ENCODE data around the gene FGR.
"Not testable (repeated sequence)": the region's sequence is repeated elsewhere in the genome, so short reads cannot be mapped to it uniquely, and the experiment has no call there.

The FGR gene

GRCh38 chr1:27632387-27633297 is 2.3 kb downstream of the FGR start:
- POLR2A ChIA-PET: interaction anchor here (0.7 to 2.5 kb wide), 5 partner anchors 10 to 204 kb away, joined by 3 to 10 read pairs (median 4); no protein-coding TSS in a partner anchor
- Histone ChIP-seq H3K27ac (ENCODE audit: insufficient read depth in 1 of 2, low read depth in 1 of 2, low read length in 2 of 2, poor library complexity in 1 of 2, severe bottlenecking in 2 of 2) (no peak overlapping the region), H3K4me3 (ENCODE audit: control insufficient read depth in 1 of 7, extremely low read depth in 1 of 7, insufficient read depth in 4 of 7, low read depth in 2 of 7, low read length in 6 of 7) (peak overlapping the region in 4 of 7 experiments; percentile 31 to 80 (median 78))

GRCh38 chr1:27630859-27631491 is 4.0 kb downstream of the FGR start:
- POLR2A ChIA-PET: interaction anchor here (2.5 kb wide), 1 partner anchor 13 kb away, joined by 10 read pairs; no protein-coding TSS in a partner anchor
- no peak for DNase-seq
- 42% methylated on average over 2 of the region's 5 CpGs for WGBS (ENCODE audit: insufficient coverage)
- Histone ChIP-seq H3K4me1 (ENCODE audit: control extremely low read depth in 1 of 4, control insufficient read depth in 4 of 4, insufficient read depth in 4 of 4, low read length in 3 of 4) (peaks cover 23 to 90% (median 74%) of the 10 kb centered on the region in 4 experiments), H3K9me3 (ENCODE audit: control extremely low read depth in 1 of 5, control insufficient read depth in 4 of 5, insufficient read depth in 2 of 5, low read depth in 1 of 5, low read length in 4 of 5) (no peaks in the 10 kb centered on the region), H3K36me3 (ENCODE audit: control insufficient read depth in 4 of 4, insufficient read depth in 4 of 4, low read length in 3 of 4) (no peaks in the 10 kb centered on the region), H3K4me3 (ENCODE audit: control insufficient read depth in 1 of 7, extremely low read depth in 1 of 7, insufficient read depth in 4 of 7, low read depth in 2 of 7, low read length in 6 of 7) (peak overlapping the region in 2 of 7 experiments; percentile 49), H3K27ac (ENCODE audit: insufficient read depth in 1 of 2, low read depth in 1 of 2, low read length in 2 of 2, poor library complexity in 1 of 2, severe bottlenecking in 2 of 2) (peak overlapping the region in 1 of 2 experiments; percentile 53), H3K27me3 (replicated peaks in 2 of 5; ENCODE audit: control insufficient read depth in 4 of 5, insufficient read depth in 5 of 5, low read length in 4 of 5) (no peaks in the 10 kb centered on the region)
- CTCF ChIA-PET: interaction anchor here (0.6 to 22.9 kb wide), 8 partner anchors 10 to 78 kb away, joined by 3 to 297 read pairs (median 4); partner anchors contain the start of gene AHDC1

More at GRCh38 chr1:27632387-27633297, 2.3 kb downstream of the FGR start:
- CTCF ChIA-PET: interaction anchor here (1.6 to 22.9 kb wide), 5 partner anchors 16 to 31 kb away, joined by 3 to 297 read pairs (median 6); partner anchors contain the start of gene AHDC1
- DNase-seq: peak; percentile 46 to 86 (median 79)
- H3K27me3 ChIP-seq (replicated peaks in 2 of 5; ENCODE audit: control insufficient read depth in 4 of 5, insufficient read depth in 5 of 5, low read length in 4 of 5): no peaks in the 10 kb centered on the region
- 21% methylated on average over 8 of the region's 14 CpGs for WGBS (ENCODE audit: insufficient coverage)
- peaks cover 23 to 84% (median 78%) of the 10 kb centered on the region in 4 experiments for H3K4me1 ChIP-seq (ENCODE audit: control extremely low read depth in 1 of 4, control insufficient read depth in 4 of 4, insufficient read depth in 4 of 4, low read length in 3 of 4)
- H3K9me3 ChIP-seq (ENCODE audit: control extremely low read depth in 1 of 5, control insufficient read depth in 4 of 5, insufficient read depth in 2 of 5, low read depth in 1 of 5, low read length in 4 of 5): no peaks in the 10 kb centered on the region
- no peaks in the 10 kb centered on the region for H3K36me3 ChIP-seq (ENCODE audit: control insufficient read depth in 4 of 4, insufficient read depth in 4 of 4, low read length in 3 of 4)

- H3K9me3 ChIP-seq (ENCODE audit: control extremely low read depth in 1 of 5, control insufficient read depth in 4 of 5, insufficient read depth in 2 of 5, low read depth in 1 of 5, low read length in 4 of 5): no peaks in the 10 kb centered on the region
- no peak overlapping the region for H3K4me3 ChIP-seq (ENCODE audit: control insufficient read depth in 1 of 7, extremely low read depth in 1 of 7, insufficient read depth in 4 of 7, low read depth in 2 of 7, low read length in 6 of 7)
- no peaks in the 10 kb centered on the region for H3K36me3 ChIP-seq (ENCODE audit: control insufficient read depth in 4 of 4, insufficient read depth in 4 of 4, low read length in 3 of 4)
- H3K4me1 ChIP-seq (ENCODE audit: control extremely low read depth in 1 of 4, control insufficient read depth in 4 of 4, insufficient read depth in 4 of 4, low read length in 3 of 4): peaks cover 36 to 91% (median 75%) of the 10 kb centered on the region in 4 experiments
- 100% methylated on average over 1 of the region's 3 CpGs for WGBS (ENCODE audit: insufficient coverage)
- DNase-seq: no peak
- CTCF ChIA-PET: interaction anchor here (0.8 to 22.9 kb wide), 5 partner anchors 16 to 263 kb away, joined by 3 to 297 read pairs (median 5); partner anchors contain the start of genes AHDC1 and MAP3K6
- H3K27me3 ChIP-seq (replicated peaks in 2 of 5; ENCODE audit: control insufficient read depth in 4 of 5, insufficient read depth in 5 of 5, low read length in 4 of 5): no peaks in the 10 kb centered on the region
- POLR2A ChIA-PET: interaction anchor here (2.6 kb wide), 1 partner anchor 10 kb away, joined by 8 read pairs; no protein-coding TSS in a partner anchor
- no peak overlapping the region for H3K27ac ChIP-seq (ENCODE audit: insufficient read depth in 1 of 2, low read depth in 1 of 2, low read length in 2 of 2, poor library complexity in 1 of 2, severe bottlenecking in 2 of 2)
Observed at GRCh38 chr1:27628712-27629111, 6.3 kb downstream of the FGR start.

- 100% methylated on average over 1 of the region's 4 CpGs for WGBS (ENCODE audit: insufficient coverage)
- not testable (repeated sequence) for H3K9me3 ChIP-seq (ENCODE audit: control extremely low read depth in 1 of 5, control insufficient read depth in 4 of 5, insufficient read depth in 2 of 5, low read depth in 1 of 5, low read length in 4 of 5); DNase-seq; H3K36me3 ChIP-seq (ENCODE audit: control insufficient read depth in 4 of 4, insufficient read depth in 4 of 4, low read length in 3 of 4); H3K4me3 ChIP-seq (ENCODE audit: control insufficient read depth in 1 of 7, extremely low read depth in 1 of 7, insufficient read depth in 4 of 7, low read depth in 2 of 7, low read length in 6 of 7); H3K27ac ChIP-seq (ENCODE audit: insufficient read depth in 1 of 2, low read depth in 1 of 2, low read length in 2 of 2, poor library complexity in 1 of 2, severe bottlenecking in 2 of 2); H3K27me3 ChIP-seq (replicated peaks in 2 of 5; ENCODE audit: control insufficient read depth in 4 of 5, insufficient read depth in 5 of 5, low read length in 4 of 5)
- ChIA-PET POLR2A (interaction anchor here (2.6 kb wide), 1 partner anchor 9 kb away, joined by 8 read pairs; no protein-coding TSS in a partner anchor), CTCF (interaction anchor here (1.3 to 22.9 kb wide), 3 partner anchors 15 to 262 kb away, joined by 3 to 297 read pairs (median 9); partner anchors contain the start of genes AHDC1 and MAP3K6)
- peaks cover 36 to 91% (median 75%) of the 10 kb centered on the region in 4 experiments for H3K4me1 ChIP-seq (ENCODE audit: control extremely low read depth in 1 of 4, control insufficient read depth in 4 of 4, insufficient read depth in 4 of 4, low read length in 3 of 4)
Observed at GRCh38 chr1:27627733-27628132, 7.3 kb downstream of the FGR start.

GRCh38 chr1:27627061-27627460 is 7.9 kb downstream of the FGR start:
- peak overlapping the region in 1 of 2 experiments; percentile 9 for H3K27ac ChIP-seq (ENCODE audit: insufficient read depth in 1 of 2, low read depth in 1 of 2, low read length in 2 of 2, poor library complexity in 1 of 2, severe bottlenecking in 2 of 2)
- H3K4me1 ChIP-seq (ENCODE audit: control extremely low read depth in 1 of 4, control insufficient read depth in 4 of 4, insufficient read depth in 4 of 4, low read length in 3 of 4): peaks cover 36 to 86% (median 70%) of the 10 kb centered on the region in 4 experiments
- DNase-seq: no peak
- H3K36me3 ChIP-seq (ENCODE audit: control insufficient read depth in 4 of 4, insufficient read depth in 4 of 4, low read length in 3 of 4): no peaks in the 10 kb centered on the region
- 90% methylated on average over 2 of the region's 5 CpGs for WGBS (ENCODE audit: insufficient coverage)
- H3K9me3 ChIP-seq (ENCODE audit: control extremely low read depth in 1 of 5, control insufficient read depth in 4 of 5, insufficient read depth in 2 of 5, low read depth in 1 of 5, low read length in 4 of 5): no peaks in the 10 kb centered on the region
- CTCF ChIA-PET: interaction anchor here (0.9 to 22.9 kb wide), 2 partner anchors 14 to 35 kb away, joined by 3 to 297 read pairs; partner anchors contain the start of gene AHDC1
- POLR2A ChIA-PET: no interaction called here
- H3K4me3 ChIP-seq (ENCODE audit: control insufficient read depth in 1 of 7, extremely low read depth in 1 of 7, insufficient read depth in 4 of 7, low read depth in 2 of 7, low read length in 6 of 7): no peak overlapping the region
- H3K27me3 ChIP-seq (replicated peaks in 2 of 5; ENCODE audit: control insufficient read depth in 4 of 5, insufficient read depth in 5 of 5, low read length in 4 of 5): no peaks in the 10 kb centered on the region

- Histone ChIP-seq H3K27ac (ENCODE audit: insufficient read depth in 1 of 2, low read depth in 1 of 2, low read length in 2 of 2, poor library complexity in 1 of 2, severe bottlenecking in 2 of 2) (peak overlapping the region in 1 of 2 experiments; percentile 78), H3K36me3 (ENCODE audit: control insufficient read depth in 4 of 4, insufficient read depth in 4 of 4, low read length in 3 of 4) (no peaks in the 10 kb centered on the region), H3K4me1 (ENCODE audit: control extremely low read depth in 1 of 4, control insufficient read depth in 4 of 4, insufficient read depth in 4 of 4, low read length in 3 of 4) (peaks cover 34 to 86% (median 68%) of the 10 kb centered on the region in 4 experiments), H3K9me3 (ENCODE audit: control extremely low read depth in 1 of 5, control insufficient read depth in 4 of 5, insufficient read depth in 2 of 5, low read depth in 1 of 5, low read length in 4 of 5) (no peaks in the 10 kb centered on the region), H3K27me3 (replicated peaks in 2 of 5; ENCODE audit: control insufficient read depth in 4 of 5, insufficient read depth in 5 of 5, low read length in 4 of 5) (no peaks in the 10 kb centered on the region), H3K4me3 (ENCODE audit: control insufficient read depth in 1 of 7, extremely low read depth in 1 of 7, insufficient read depth in 4 of 7, low read depth in 2 of 7, low read length in 6 of 7) (peak overlapping the region in 1 of 7 experiments; percentile 7)
- ChIA-PET CTCF (interaction anchor here (0.9 to 22.9 kb wide), 3 partner anchors 9 to 35 kb away, joined by 3 to 297 read pairs (median 4); partner anchors contain the start of genes AHDC1 and FGR), POLR2A (no interaction called here)
- 65% methylated on average over 8 of the region's 11 CpGs for WGBS (ENCODE audit: insufficient coverage)
- DNase-seq: peak in 1 of 3 donors; percentile 47
Observed at GRCh38 chr1:27626031-27626935, 8.7 kb downstream of the FGR start.

All from common myeloid progenitor, CD34-positive (primary cell).